Activated naive CD4-positive, alpha-beta T cell treated with anti-CD3 and anti-CD28 coated beads for 36 hours (primary cell): ENCODE results near the gene GPS1. TPM values are rescaled to one million over a fixed set of nuclear protein-coding genes. Genes with fewer than 3 reads are reported as not detected.

Experiments used
- CTCF ChIA-PET: fragments of 350-600 bp; sonication (Branson Sonifier 250); formaldehyde crosslinking; loops from one replicate; lab custom pipeline; 2021; ENCODE audit warnings: antibody characterized with exemption; lab: Charles Lee
- DNase-seq: peaks from one replicate; pipeline ENCODE4 v3.0.0-alpha.2; 2020
- H3K27ac Mint-ChIP-seq: one replicate; pipeline ENCODE4 v1.8.0; 2021; ENCODE audit warnings: mild to moderate bottlenecking, mixed read lengths
- H3K27me3 Mint-ChIP-seq: one replicate; pipeline ENCODE4 v1.8.0; 2021; ENCODE audit warnings: low read depth, mixed read lengths
- H3K36me3 Mint-ChIP-seq: one replicate; pipeline ENCODE4 v1.8.0; 2021; ENCODE audit warnings: low read depth, mixed read lengths
- H3K4me1 Mint-ChIP-seq: one replicate; pipeline ENCODE4 v1.8.0; 2021; ENCODE audit warnings: low read depth, mixed read lengths
- H3K4me3 Mint-ChIP-seq: one replicate; pipeline ENCODE4 v1.8.0; 2021; ENCODE audit warnings: mild to moderate bottlenecking, moderate library complexity, mixed read lengths
- H3K9me3 Mint-ChIP-seq: one replicate; pipeline ENCODE4 v1.8.0; 2021; ENCODE audit warnings: mixed read lengths
- intact Hi-C: fragments of 100-400 bp; cut with micrococcal nuclease; formaldehyde crosslinking; loops from one replicate; pipeline ENCODE4 v1.15.1; 2023
- total RNA-seq, 2 experiments: library from RNA; stranded (reverse); gene quantifications; one replicate each; pipeline ENCODE4 v1.2.3, GENCODE V29; 2021

The GPS1 gene
- total RNA-seq, 2 experiments from 2014 or later: 91.0 to 91.3 TPM

DNA sequence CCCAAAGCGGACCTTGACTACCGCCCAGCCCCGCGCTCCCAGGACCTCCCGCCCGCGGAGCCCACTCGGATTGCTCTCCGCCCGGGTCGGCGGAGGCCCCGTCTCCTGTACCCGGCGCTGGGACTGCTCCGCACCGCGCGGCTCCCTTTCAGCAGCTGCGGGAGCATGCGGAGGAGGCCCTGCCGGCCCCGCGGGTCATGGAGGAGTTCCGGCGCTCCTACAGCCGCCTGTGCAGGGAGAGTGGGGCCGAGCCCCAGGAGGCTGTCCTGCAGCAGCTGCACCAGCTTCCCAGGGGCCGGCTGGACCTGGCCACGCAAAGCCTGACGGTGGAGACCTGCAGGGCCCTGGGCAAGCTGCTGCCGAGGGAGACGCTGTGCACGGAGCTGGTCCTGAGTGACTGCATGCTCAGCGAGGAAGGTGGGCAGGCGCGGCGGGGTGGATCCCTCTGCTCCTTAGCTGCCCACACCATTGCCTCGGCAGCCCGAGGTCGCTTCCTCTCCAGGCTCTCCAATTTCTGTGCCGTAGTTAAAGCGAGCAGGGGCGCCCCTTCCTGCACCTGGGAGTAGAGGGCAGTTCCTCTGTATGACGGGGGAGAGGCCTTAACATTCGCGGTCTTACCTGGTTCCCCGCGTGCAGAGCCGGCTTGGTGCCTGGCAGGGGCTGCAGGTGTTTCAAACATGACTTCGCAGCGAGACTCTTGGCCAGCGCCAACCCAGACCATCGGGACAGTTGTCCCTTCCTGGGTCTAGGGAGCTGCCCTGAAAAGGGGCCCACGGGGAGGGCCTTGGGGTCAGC is 28.1 kb upstream of the GPS1 start:
- H3K27ac Mint-ChIP-seq: no peak overlapping the region
- intact Hi-C loops: loop anchor here (1.0 to 10.0 kb wide), 6 partner anchors 9 to 509 kb away; partner anchors contain the start of genes ACTG1, ASPSCR1, DCXR and FASN
- DNase-seq: no peak
- peak overlapping the region; percentile 74 for H3K4me3 Mint-ChIP-seq
- H3K27me3 Mint-ChIP-seq: no peaks in the 10 kb centered on the region
- peaks cover 22% of the 10 kb centered on the region for H3K4me1 Mint-ChIP-seq
- CTCF ChIA-PET: interaction anchor here (0.7 to 7.3 kb wide), 4 partner anchors 9 to 63 kb away, joined by 3 to 95 read pairs (median 4); partner anchors contain the start of genes DCXR and NOTUM
- H3K9me3 Mint-ChIP-seq: no peaks in the 10 kb centered on the region
- H3K36me3 Mint-ChIP-seq: peaks cover 12% of the 10 kb centered on the region

- intact Hi-C loops: loop anchor here (10.0 kb wide), 1 partner anchor 510 kb away; the partner anchor contains the start of gene ACTG1
- peaks cover 26% of the 10 kb centered on the region for H3K4me1 Mint-ChIP-seq
- H3K27me3 Mint-ChIP-seq: no peaks in the 10 kb centered on the region
- H3K9me3 Mint-ChIP-seq: no peaks in the 10 kb centered on the region
- H3K4me3 Mint-ChIP-seq: no peak overlapping the region
- CTCF ChIA-PET: interaction anchor here (7.3 kb wide), 1 partner anchor 64 kb away, joined by 95 read pairs; the partner anchor contains the start of gene NOTUM
- peaks cover 12% of the 10 kb centered on the region for H3K36me3 Mint-ChIP-seq
- no peak overlapping the region for H3K27ac Mint-ChIP-seq
- no peak for DNase-seq
These were observed 26.8 kb upstream of the GPS1 start for GRCh38 chr17:82024859-82025258.

GRCh38 chr17:82025401-82026107 is 26.1 kb upstream of the GPS1 start:
- Mint-ChIP-seq H3K4me1 (peaks cover 22% of the 10 kb centered on the region), H3K27ac (no peak overlapping the region), H3K4me3 (no peak overlapping the region), H3K27me3 (no peaks in the 10 kb centered on the region), H3K36me3 (peaks cover 12% of the 10 kb centered on the region), H3K9me3 (no peaks in the 10 kb centered on the region)
- CTCF ChIA-PET: interaction anchor here (0.6 to 7.3 kb wide), 2 partner anchors 64 to 85 kb away, joined by 3 to 95 read pairs; partner anchors contain the start of gene NOTUM
- intact Hi-C loops: loop anchor here (10.0 kb wide), 1 partner anchor 511 kb away; the partner anchor contains the start of gene ACTG1
- no peak for DNase-seq

- CTCF ChIA-PET: interaction anchor here (2.5 to 3.3 kb wide), 2 partner anchors 8 to 9 kb away, joined by 6 to 23 read pairs; partner anchors contain the start of gene DCXR
- Mint-ChIP-seq H3K27ac (no peak overlapping the region), H3K4me1 (peaks cover 10% of the 10 kb centered on the region), H3K27me3 (no peaks in the 10 kb centered on the region), H3K36me3 (peaks cover 6% of the 10 kb centered on the region), H3K9me3 (no peaks in the 10 kb centered on the region), H3K4me3 (no peak overlapping the region)
- no peak for DNase-seq
- intact Hi-C loops: loop anchor here (10.0 kb wide), 1 partner anchor 513 kb away; the partner anchor contains the start of gene ACTG1
These were observed 23.5 kb upstream of the GPS1 start for GRCh38 chr17:82028246-82028645.

GRCh38 chr17:82028966-82029365 is 22.7 kb upstream of the GPS1 start:
- Mint-ChIP-seq H3K9me3 (no peaks in the 10 kb centered on the region), H3K4me3 (no peak overlapping the region), H3K4me1 (peaks cover 6% of the 10 kb centered on the region), H3K36me3 (peaks cover 6% of the 10 kb centered on the region), H3K27me3 (no peaks in the 10 kb centered on the region), H3K27ac (no peak overlapping the region)
- DNase-seq: no peak
- CTCF ChIA-PET: interaction anchor here (2.0 to 3.3 kb wide), 4 partner anchors 8 to 126 kb away, joined by 6 to 23 read pairs (median 18); partner anchors contain the start of genes DCXR and NOTUM
- intact Hi-C loops: loop anchor here (10.0 kb wide), 1 partner anchor 514 kb away; the partner anchor contains the start of gene ACTG1

- Mint-ChIP-seq H3K9me3 (no peaks in the 10 kb centered on the region), H3K27ac (no peak overlapping the region), H3K4me3 (no peak overlapping the region), H3K27me3 (no peaks in the 10 kb centered on the region), H3K4me1 (peaks cover 3% of the 10 kb centered on the region), H3K36me3 (peaks cover 6% of the 10 kb centered on the region)
- no peak for DNase-seq
- CTCF ChIA-PET: interaction anchor here (0.5 to 3.3 kb wide), 10 partner anchors 8 to 321 kb away, joined by 3 to 23 read pairs (median 8); partner anchors contain the start of genes DCXR, DUS1L and NOTUM
- intact Hi-C loops: loop anchor here (10.0 kb wide), 1 partner anchor 515 kb away; the partner anchor contains the start of gene ACTG1
These were observed 22.3 kb upstream of the GPS1 start for GRCh38 chr17:82029391-82029790.

GRCh38 chr17:82029990-82030469 is 21.7 kb upstream of the GPS1 start:
- Mint-ChIP-seq H3K36me3 (peaks cover 6% of the 10 kb centered on the region), H3K9me3 (no peaks in the 10 kb centered on the region), H3K4me3 (no peak overlapping the region), H3K27me3 (no peaks in the 10 kb centered on the region), H3K4me1 (peaks cover 3% of the 10 kb centered on the region), H3K27ac (no peak overlapping the region)
- DNase-seq: no peak
- intact Hi-C loops: loop anchor here (1.0 to 10.0 kb wide), 5 partner anchors 68 to 515 kb away; partner anchors contain the start of genes ACTG1, FASN and TEX19
- CTCF ChIA-PET: interaction anchor here (0.5 to 3.3 kb wide), 18 partner anchors 8 to 466 kb away, joined by 3 to 23 read pairs (median 5); partner anchors contain the start of genes DCXR, DUS1L and NOTUM

- CTCF ChIA-PET: interaction anchor here (0.6 to 3.3 kb wide), 22 partner anchors 10 to 466 kb away, joined by 3 to 23 read pairs (median 4); partner anchors contain the start of genes DUS1L and NOTUM
- Mint-ChIP-seq H3K36me3 (peaks cover 6% of the 10 kb centered on the region), H3K27me3 (no peaks in the 10 kb centered on the region), H3K4me1 (peaks cover 8% of the 10 kb centered on the region), H3K9me3 (no peaks in the 10 kb centered on the region), H3K4me3 (peak overlapping the region; percentile 76), H3K27ac (no peak overlapping the region)
- DNase-seq: peak; percentile 90
- intact Hi-C loops: loop anchor here (1.0 to 10.0 kb wide), 4 partner anchors 68 to 384 kb away; partner anchors contain the start of genes FASN and TEX19
These were observed 21.0 kb upstream of the GPS1 start for GRCh38 chr17:82030470-82031302.

DNA sequence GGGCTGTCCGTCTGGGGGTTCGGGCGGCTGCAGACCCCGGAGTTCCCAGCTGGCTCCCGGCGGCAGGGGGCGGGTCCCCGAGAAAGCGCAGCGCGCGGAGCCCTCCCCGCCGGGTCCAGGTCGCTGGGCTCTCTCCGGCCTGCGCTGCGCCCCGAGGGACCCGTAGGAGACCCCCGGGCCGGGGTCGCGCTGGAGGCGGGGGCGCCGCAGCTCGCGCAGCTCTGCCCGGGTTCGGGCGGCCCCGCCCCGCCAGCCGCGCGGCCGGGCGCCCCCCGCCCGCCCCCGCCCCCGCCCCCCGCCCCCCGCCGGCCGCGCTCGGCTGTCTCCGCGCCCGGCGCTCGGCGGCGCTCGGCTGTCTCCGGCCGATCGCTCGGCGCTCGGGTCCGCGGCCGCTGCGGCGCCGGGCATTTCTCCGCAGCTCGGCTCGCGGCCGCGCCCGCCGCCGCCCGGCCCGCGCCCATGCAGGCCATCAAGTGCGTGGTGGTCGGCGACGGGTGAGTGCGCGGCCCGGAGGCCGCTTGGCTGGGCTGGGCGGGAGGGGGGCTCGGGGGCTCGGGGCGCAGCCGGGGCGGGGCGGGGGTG is 20.3 kb upstream of the GPS1 start, which contains the start of gene RAC3:
Gene RAC3 (plus strand): TSS at position 376 of the 582 bp plus-strand sequence. CDS start 84 bp downstream, at position 460.
- peaks cover 8% of the 10 kb centered on the region for H3K36me3 Mint-ChIP-seq
- H3K27me3 Mint-ChIP-seq: no peaks in the 10 kb centered on the region
- DNase-seq: no peak
- intact Hi-C loops: loop anchor here (10.0 kb wide), 1 partner anchor 323 kb away; the partner anchor contains the start of gene TEX19
- no peaks in the 10 kb centered on the region for H3K9me3 Mint-ChIP-seq
- H3K27ac Mint-ChIP-seq: no peak within 1 kb of the TSS
- peak within 1 kb of the TSS; percentile 76 for H3K4me3 Mint-ChIP-seq
- H3K4me1 Mint-ChIP-seq: peaks cover 13% of the 10 kb centered on the region
- CTCF ChIA-PET: interaction anchor here (0.9 to 2.5 kb wide), 4 partner anchors 9 to 121 kb away, joined by 3 to 16 read pairs (median 5); partner anchors contain the start of gene NOTUM

- H3K36me3 Mint-ChIP-seq: peaks cover 6% of the 10 kb centered on the region
- no peaks in the 10 kb centered on the region for H3K27me3 Mint-ChIP-seq
- H3K27ac Mint-ChIP-seq: no peak overlapping the region
- H3K4me3 Mint-ChIP-seq: peak overlapping the region; percentile 43
- H3K4me1 Mint-ChIP-seq: peaks cover 14% of the 10 kb centered on the region
- no peaks in the 10 kb centered on the region for H3K9me3 Mint-ChIP-seq
- intact Hi-C loops: loop anchor here (1.0 to 10.0 kb wide), 2 partner anchors 9 to 323 kb away; partner anchors contain the start of genes LRRC45 and TEX19
- CTCF ChIA-PET: interaction anchor here (1.1 to 1.5 kb wide), 2 partner anchors 9 to 73 kb away, joined by 4 to 5 read pairs; partner anchors contain the start of genes CENPX and LRRC45
- DNase-seq: peak; percentile 50
These were observed 19.6 kb upstream of the GPS1 start for GRCh38 chr17:82031885-82032627.
